Astrocyte of the cerebellum (primary cell): ENCODE results near the gene NACC1.

Source experiments
- DNase-seq: peaks from one replicate; pipeline ENCODE4 v3.0.0-alpha.2; 2011; ENCODE audit warnings: low read depth
- H3K4me3 ChIP-seq: 2 replicates; pipeline ENCODE4 v1.5.1; 2011; ENCODE audit warnings: mild to moderate bottlenecking, low read depth, low read length, moderate library complexity
- CTCF ChIP-seq: IDR thresholded peaks from 2 replicates; pipeline ENCODE4 v1.5.1; 2012; ENCODE audit warnings: low read length, low read depth, moderate library complexity, mild to moderate bottlenecking; ENCODE audit errors: missing control alignments
- in situ Hi-C: cut with HindIII; loops from 2 replicates; pipeline ENCODE4 v1.10.0; 2017; ENCODE audit warnings: low sequenced_read_pairs

NACC1 gene

GRCh38 chr19:13102666-13103580 is 15.1 kb upstream of the NACC1 start, which contains the start of gene LYL1:
Gene LYL1 (minus strand): TSS chr19:13102858. CDS start chr19:13101171, 1,687 bp downstream.
- TF ChIP-seq CTCF = no peak
- H3K4me3 ChIP-seq = no peak within 1 kb of the TSS
- in situ Hi-C loops = no loop called here
- no peak for DNase-seq

- no peak for TF ChIP-seq CTCF
- no peak overlapping the region for H3K4me3 ChIP-seq
- in situ Hi-C loops = no loop called here
- DNase-seq = no peak
Observed at GRCh38 chr19:13103581-13104359, 14.3 kb upstream of the NACC1 start.

- peak; percentile 85 for TF ChIP-seq CTCF
- no peak overlapping the region for H3K4me3 ChIP-seq
- in situ Hi-C loops = no loop called here
- no peak for DNase-seq
Observed at GRCh38 chr19:13104360-13104847, 13.7 kb upstream of the NACC1 start.

GRCh38 chr19:13104848-13105711 is 13.0 kb upstream of the NACC1 start:
- no peak for DNase-seq
- H3K4me3 ChIP-seq = no peak overlapping the region
- in situ Hi-C loops = no loop called here
- TF ChIP-seq CTCF = no peak

- no peak for TF ChIP-seq CTCF
- in situ Hi-C loops = no loop called here
- no peak for DNase-seq
- H3K4me3 ChIP-seq = no peak overlapping the region
Observed at GRCh38 chr19:13109361-13110098, 8.5 kb upstream of the NACC1 start.
